ENCODE measurements around the gene PPIH. TPM values are rescaled to one million over a fixed set of nuclear protein-coding genes. Genes with fewer than 3 reads are reported as not detected.

The PPIH gene
- total and polyA plus RNA-seq, 2 of the 13 experiments (the other 11 are each of a cell fraction or from before 2014, with no cell fraction given), result 29.9 to 72.6 TPM

- TF ChIP-seq ATF5 (CRISPR knock-in tag; IDR thresholded peaks at IDR 0.05; ENCODE audit: low read depth) (no peak), HIC2 (CRISPR knock-in tag; IDR thresholded peaks at IDR 0.05; ENCODE audit: low read depth) (no peak; the same call in 1 of the 2 replicates), JUNB (CRISPR knock-in tag; IDR thresholded peaks at IDR 0.05; ENCODE audit: borderline replicate concordance) (no peak), ZNF563 (CRISPR knock-in tag; IDR thresholded peaks at IDR 0.05) (no peak), ZNF780A (CRISPR knock-in tag; IDR thresholded peaks at IDR 0.05) (no peak), ZSCAN5A (CRISPR knock-in tag; IDR thresholded peaks at IDR 0.05; ENCODE audit: borderline replicate concordance) (no peak), SRSF1 (optimal IDR thresholded peaks at IDR 0.05; ENCODE audit: low read depth, low read length) (peak; percentile 58), ZBTB10 (CRISPR knock-in tag; IDR thresholded peaks at IDR 0.05; ENCODE audit: borderline replicate concordance) (no peak), KIAA2018 (CRISPR knock-in tag; IDR thresholded peaks at IDR 0.05; ENCODE audit: borderline replicate concordance) (no peak), PHF8 (CRISPR knock-in tag; IDR thresholded peaks at IDR 0.05) (peak; percentile 87)
Measured at GRCh38 chr1:42681741-42682483, 23.7 kb downstream of the PPIH start, which contains the start of gene YBX1 (continued).
